GM18519 (cell line): ENCODE results near the gene RAP2B.
"Not testable (repeated sequence)": the region's sequence is repeated elsewhere in the genome, so short reads cannot be mapped to it uniquely, and the experiment has no call there.

Experiments
- ATAC-seq: cut with Tn5 transposase; IDR thresholded peaks from one replicate; pipeline ENCODE4 v1.9.1; 2021; ENCODE audit warnings: mild to moderate bottlenecking, moderate library complexity; ENCODE audit not compliant: unreplicated experiment, low FRiP score

RAP2B gene

DNA sequence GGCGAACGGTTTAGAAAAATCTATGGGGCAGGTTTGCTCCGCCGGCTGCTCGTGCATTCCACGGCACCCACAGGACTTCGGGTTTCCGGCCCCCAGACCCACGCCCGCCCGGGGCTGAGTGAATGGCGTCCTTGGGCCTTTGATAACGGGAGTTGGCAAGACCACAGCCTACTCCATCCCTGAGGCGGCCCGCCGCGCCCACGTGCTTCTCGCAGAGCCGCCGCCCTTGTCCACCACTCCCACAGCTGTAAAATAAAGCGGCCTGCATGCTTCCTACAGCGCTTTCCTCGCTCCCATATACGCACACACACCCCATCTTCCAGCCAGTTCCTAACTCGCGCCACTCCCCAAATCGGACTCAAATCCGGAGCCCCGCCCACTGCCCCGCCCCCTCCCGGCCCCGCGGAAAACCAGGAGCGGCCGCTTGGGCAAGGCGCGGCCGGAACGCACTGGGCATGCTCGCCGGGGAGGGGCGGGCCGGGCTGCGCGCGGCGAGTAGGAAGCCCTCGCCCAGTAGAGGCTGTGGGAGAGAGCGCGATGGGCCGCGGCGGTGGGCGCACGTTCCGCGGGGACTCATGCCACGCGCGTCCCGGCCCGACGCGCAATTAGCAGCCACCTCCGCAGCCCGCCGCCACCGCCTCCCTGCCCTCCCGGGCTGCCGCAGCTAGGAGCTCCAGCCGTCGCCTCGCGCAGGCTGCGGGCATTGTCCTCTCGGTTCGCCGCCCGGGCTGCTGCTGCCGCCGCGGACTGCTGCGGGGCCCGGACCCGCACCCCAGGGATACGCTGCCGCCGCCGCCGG is at the start of gene RAP2B:
Gene RAP2B (plus strand): TSS at position 513 of the 799 bp plus-strand sequence. CDS start 468 bp downstream, outside the sequence.
- ATAC-seq = peak; percentile 39

DNA sequence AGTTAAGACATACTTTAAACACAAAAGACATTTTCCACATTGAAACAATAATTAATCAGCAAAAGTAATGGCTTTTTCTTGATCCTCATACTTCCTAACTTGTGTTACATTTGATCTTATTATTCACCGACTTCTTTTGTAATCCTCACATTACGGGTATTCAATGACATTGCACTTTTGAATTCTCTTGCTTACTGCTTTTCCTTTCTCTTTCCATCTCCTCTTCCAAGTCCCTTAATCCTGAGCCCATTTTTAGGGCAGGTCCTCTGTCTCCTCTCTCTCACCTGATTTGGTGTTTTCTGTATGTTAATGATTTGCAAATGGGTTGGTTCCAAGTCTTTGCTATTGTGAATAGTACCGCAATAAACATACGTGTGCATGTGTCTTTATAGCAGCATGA is 48.5 kb upstream of the RAP2B start:
- no peak for ATAC-seq

DNA sequence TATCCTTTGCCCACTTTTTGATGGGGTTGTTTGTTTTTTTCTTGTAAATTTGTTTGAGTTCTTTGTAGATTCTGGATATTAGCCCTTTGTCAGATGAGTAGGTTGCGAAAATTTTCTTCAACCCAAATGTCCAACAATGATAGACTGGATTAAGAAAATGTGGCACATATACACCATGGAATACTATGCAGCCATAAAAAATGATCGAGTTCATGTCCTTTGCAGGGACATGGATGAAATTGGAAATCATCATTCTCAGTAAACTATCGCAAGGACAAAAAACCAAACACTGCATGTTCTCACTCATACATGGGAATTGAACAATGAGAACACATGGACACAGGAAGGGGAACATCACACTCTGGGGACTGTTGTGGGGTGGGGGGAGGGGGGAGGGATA is 47.8 kb upstream of the RAP2B start:
- ATAC-seq = not testable (repeated sequence)

- no peak for ATAC-seq
Measured at GRCh38 chr3:153115326-153115725, 46.7 kb upstream of the RAP2B start.

DNA sequence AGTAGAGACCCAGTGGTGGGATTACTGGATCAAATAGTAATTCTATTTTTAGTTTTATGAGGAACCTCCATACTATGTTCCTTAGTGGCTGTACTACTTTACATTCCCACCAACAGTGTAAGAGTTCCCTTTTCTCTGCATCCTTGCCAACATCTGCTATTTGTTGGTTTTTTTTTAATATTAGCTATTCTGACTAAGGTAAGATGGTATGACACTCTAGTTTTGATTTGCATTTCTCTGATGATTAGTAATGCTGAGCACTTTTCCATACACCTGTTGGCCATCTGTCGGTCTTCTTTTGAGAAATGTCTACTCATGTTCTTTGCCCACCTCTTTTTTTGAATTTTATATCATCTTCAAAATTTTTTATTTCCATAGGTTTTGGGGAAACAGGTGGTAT is 34.2 kb upstream of the RAP2B start:
- ATAC-seq = no peak

GRCh38 chr3:153129426-153129825 is 32.6 kb upstream of the RAP2B start:
- no peak for ATAC-seq

DNA sequence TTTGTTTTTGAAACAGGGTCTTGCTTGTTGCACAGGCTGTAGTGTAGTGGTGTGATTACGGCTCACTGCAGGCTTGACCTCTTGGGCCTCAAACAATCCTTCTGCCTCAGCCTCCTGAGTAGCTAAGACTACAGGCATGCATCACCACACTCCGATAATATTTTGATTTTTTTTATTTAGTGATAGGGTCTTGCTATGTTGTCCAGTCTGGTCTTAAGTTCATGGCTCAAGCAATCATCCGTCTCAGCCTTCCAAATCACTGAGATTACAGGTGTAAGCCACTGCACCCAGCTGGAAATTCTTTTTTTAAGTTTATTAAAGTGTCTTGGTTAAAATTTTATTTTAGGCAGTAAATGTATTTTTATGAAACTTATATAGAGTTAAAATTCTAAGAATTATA is 32.2 kb upstream of the RAP2B start:
- ATAC-seq = no peak

DNA sequence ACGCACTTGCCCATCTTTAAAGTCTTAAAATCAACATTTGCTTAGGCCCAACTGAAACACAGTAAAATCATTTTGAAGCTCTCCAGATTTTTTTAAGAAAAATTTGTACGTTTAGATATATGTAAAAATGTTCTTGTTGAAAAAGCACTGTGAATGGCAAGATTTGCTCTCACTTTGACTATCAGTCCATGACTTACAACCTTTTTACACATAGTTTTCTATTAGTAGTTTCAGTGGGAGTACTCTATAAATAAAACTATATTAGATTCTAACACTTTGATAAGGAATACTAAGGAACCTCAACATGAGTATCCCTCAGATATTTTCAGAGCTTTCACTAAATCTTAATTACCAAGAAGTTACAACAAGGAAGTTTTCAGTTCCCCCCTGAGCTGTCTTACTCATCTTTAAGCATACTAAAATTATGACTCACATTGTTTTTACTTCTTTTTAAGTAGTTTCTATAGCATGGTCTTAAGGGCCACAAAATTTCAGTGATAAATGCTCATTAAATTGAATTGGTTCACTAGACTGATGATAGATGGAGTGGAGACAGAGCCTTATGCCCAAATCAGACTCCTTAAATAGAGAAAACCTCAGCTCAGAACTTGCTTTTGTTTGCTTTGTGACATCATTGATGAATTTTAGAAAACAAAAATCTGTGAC is 31.6 kb upstream of the RAP2B start:
- peak; percentile 98 for ATAC-seq

DNA sequence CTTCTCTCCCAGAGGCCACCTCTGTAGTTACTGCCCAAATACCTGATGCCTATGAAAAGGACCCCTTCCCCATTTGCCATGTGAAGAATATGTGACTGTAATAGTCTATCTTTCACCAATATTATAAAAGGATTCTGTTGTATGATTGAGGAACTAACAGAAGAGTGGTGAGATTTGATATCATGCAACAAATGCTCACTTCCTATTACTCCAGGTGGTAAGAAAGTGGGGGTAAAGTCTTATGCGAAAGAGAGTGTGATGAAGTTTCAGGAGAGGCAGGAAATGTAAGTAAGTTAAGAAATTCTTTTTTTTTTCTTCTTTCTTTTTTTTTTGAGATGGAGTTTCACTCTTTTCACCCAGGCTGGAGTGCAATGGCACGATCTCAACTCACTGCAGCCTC is 24.4 kb upstream of the RAP2B start:
- ATAC-seq = peak; percentile 30

DNA sequence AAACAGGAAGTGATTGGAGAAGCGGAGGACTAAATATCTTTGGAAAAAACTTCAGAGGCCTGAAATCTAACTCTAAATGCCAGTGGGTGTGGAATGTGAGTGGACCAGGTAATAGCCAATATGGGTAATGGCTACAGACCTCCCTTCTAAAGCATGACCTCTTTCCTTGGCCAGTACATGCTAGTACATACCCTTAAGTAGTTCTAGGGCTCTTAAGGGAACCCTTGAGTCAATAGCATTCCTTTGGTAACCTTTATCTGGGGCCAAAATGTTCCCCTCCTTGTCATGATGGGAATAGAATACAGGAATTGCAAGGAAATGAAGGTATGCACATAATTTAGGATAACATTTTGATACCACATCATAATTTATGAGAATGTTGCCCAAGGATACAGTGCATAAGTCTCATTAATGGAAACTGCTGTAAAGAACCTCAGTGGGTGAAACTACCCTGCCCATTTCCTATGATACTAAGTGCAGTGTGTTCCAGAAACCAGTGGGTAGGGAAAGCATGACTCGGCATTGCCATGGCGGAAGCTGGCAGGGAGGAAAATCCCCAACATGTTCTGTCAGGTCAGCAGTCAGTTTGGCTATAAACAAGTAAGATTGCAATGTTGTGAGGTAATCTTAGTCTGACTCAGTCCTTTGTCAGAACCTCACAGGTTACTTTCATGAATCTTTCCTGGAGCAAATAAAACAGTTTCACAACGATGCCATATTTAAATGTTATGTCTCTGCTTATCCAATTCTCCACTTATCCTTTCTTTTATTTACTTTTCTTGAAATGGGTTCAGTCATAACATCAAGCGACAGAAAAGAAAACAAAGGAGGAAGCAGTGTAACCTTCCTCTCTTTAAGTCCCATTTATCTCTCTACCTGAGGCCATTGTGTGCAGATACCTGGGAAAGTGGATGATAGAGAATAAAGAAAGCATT is 23.5 kb upstream of the RAP2B start:
- peak; percentile 64 for ATAC-seq

GRCh38 chr3:153142961-153143360 is 19.1 kb upstream of the RAP2B start:
- no peak for ATAC-seq

GRCh38 chr3:153144071-153144470 is 18.0 kb upstream of the RAP2B start:
- no peak for ATAC-seq

DNA sequence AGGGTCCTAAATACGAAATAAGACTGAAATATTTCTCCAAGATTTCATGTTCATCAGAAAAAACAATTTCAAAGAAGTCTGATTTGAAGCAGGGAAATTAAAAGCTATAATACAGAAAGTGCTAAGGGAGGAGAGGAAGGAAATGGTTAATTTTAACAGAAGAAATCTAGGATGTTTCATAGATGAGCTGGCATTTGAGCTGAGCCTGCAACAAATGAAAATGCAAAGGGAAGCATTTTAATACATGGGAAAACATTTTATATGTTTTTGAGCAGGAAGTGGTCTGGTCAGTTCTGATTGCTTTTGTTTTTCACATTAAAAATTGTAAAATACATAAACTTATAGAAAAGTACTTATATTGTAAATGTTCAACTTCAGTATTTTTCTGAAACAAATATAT is 17.2 kb upstream of the RAP2B start:
- ATAC-seq = no peak

- ATAC-seq = no peak
Measured at GRCh38 chr3:153145454-153145853, 16.6 kb upstream of the RAP2B start.

- ATAC-seq = peak; percentile 54
Measured at GRCh38 chr3:153146191-153147053, 15.6 kb upstream of the RAP2B start.

- no peak for ATAC-seq
Measured at GRCh38 chr3:153150991-153151390, 11.0 kb upstream of the RAP2B start.

DNA sequence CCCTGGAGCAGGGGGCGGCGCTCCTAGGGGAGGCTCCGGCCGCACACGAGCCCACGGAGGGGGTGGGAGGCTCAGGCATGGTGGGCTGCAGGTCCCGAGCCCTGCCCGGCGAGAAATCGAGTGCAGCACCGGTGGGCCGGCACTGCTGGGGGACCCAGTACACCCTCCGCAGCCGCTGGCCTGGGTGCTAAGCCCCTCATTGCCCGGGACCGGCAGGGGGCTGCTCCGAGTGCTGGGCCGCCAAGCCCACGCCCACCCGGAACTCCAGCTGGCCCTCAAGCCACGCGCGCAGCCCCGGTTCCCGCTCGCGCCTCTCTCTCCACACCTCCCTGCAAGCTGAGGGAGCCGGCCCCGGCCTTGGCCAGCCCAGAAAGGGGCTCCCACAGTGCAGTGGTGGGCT is 6.2 kb upstream of the RAP2B start:
- not testable (repeated sequence) for ATAC-seq

DNA sequence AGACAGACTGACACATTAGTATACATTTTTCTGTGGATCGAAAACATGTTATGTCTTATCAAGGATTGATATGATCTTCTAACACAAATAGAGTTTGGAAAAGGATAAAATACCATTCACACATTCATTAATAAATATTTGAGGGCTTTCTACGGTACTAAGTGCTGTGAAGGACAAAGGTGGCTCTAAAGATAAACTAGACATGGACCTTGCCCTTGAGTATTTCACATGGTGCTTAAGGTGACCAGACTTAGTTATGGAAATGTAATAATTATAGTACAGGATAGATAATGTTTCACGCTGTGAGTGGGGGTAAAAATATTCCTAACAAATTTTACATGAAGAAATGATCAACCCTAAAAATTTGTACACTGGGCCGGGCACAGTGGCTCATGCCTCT is 3.8 kb upstream of the RAP2B start:
- ATAC-seq = no peak

DNA sequence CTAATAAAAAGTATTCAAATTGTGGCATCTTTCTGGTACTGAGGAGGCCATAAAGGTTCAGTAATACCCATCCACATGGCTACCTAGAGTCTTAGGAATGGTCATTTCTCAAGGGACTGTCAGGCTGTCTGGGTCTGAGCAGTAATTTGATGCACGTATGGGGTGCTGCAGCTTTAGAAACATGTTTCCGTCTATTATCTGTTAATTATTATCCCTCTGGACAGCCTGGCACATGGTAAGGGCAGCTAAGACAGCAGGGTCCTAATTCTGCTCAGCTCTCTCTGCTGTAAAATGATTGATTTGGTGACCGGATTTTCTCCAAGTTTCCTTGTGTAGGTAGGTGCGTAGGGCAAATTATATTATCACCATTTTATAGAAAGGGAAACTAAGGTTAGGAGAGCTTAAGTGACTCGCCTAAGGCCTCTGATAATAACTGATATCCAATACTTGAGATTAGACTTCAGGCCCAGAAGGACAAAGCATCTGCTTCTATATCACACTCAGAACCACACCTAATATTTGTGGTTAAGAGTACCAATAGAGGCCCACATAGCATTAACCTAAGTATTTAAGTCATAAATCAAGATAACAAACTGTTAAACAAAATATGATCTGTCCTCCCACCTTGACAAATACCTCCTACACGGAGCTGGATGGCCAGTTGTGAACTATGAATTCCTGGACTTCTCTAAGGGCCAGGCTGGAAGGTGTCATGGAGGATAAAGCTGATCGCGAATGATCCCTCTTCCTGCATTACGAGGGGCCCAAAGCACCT is 2.9 kb upstream of the RAP2B start:
- no peak for ATAC-seq
